Measurements from ENCODE around the gene UBXN10. TPM values are rescaled to one million over a fixed set of nuclear protein-coding genes. Genes with fewer than 3 reads are reported as not detected.

UBXN10 gene
- total RNA-seq, 4 donors from 2014 or later = 0.18 to 4.3 (median 0.19) TPM; not detected in 1

DNA sequence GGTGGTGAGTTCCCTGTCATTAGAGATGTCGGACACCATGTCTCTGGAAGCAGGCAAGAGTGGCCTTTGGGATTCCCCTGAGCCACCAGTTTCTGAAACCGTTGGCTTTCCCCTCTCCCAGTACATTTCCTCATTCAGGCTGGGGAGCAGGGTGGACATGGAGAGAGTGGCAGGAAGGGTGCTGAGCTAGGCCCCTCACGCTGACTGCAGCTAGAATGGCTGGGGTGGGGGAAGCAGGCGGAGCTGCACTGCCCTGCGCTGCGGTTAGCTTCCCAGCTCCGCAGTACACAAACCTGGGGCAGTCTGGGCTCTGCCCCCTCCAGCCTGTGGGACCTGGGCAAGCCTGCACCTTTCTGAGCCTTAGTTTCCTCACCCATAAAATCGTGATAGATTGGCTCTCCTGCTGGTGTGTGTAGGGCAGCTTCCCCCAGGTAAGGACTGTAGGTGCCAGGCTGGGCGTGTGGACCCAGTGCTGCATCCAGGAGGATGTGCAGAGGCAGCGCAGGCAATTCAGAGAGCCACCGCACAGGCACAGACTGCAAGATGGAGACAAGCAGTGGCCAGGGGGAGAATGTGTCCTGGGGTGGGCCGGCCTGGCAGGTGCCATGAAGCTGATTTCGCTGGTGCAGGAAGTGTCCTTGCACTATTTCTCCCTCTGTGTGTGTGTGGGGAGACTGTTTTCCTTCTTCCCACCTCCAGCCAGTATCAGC lies 43.7 kb upstream of the UBXN10 start:
- Histone ChIP-seq H3K27me3 (no peaks in the 10 kb centered on the region), H3K9me3 (no peaks in the 10 kb centered on the region), H3K36me3 (no peaks in the 10 kb centered on the region), H3K4me1 (no peaks in the 10 kb centered on the region), H3K27ac (no peak overlapping the region), H3K4me3 (no peak overlapping the region)
- no peak for TF ChIP-seq POLR2A (IDR thresholded peaks at IDR 0.05)
- TF ChIP-seq, protein P1, sequence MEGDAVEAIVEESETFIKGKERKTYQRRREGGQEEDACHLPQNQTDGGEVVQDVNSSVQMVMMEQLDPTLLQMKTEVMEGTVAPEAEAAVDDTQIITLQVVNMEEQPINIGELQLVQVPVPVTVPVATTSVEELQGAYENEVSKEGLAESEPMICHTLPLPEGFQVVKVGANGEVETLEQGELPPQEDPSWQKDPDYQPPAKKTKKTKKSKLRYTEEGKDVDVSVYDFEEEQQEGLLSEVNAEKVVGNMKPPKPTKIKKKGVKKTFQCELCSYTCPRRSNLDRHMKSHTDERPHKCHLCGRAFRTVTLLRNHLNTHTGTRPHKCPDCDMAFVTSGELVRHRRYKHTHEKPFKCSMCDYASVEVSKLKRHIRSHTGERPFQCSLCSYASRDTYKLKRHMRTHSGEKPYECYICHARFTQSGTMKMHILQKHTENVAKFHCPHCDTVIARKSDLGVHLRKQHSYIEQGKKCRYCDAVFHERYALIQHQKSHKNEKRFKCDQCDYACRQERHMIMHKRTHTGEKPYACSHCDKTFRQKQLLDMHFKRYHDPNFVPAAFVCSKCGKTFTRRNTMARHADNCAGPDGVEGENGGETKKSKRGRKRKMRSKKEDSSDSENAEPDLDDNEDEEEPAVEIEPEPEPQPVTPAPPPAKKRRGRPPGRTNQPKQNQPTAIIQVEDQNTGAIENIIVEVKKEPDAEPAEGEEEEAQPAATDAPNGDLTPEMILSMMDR (IDR thresholded peaks at IDR 0.05 in 4 of 5, conservative IDR thresholded peaks at IDR 0.05 in 1 of 5) = no peak
- intact Hi-C loops (cut with DNase I; ENCODE audit: low total_unique reads) = no loop called here
- DNase-seq = no peak
- ATAC-seq = no peak
- in situ Hi-C loops (cut with MboI; ENCODE audit: low sequenced_read_pairs in 4 of 4) = no loop called here

DNA sequence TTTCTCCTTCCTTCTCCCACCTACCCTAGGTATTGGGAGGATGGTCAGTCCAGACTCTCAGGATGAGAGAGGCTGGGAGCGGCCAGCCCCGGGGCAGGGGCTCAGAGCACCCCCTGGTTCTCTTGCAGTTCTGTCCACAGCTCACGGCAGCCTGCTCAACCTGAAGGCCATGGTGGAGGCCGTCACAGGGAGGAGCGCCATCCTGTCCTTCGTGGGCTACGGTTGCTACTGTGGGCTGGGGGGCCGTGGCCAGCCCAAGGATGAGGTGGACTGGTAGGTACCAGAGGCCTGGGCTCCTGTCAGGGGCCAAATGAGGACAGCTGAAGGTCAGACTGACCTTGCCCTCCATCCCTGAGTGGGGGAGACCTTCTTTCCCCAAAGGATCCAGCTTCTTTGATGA lies 42.6 kb upstream of the UBXN10 start:
- H3K27ac ChIP-seq = no peak overlapping the region
- in situ Hi-C loops (cut with MboI; ENCODE audit: low sequenced_read_pairs in 4 of 4) = no loop called here
- H3K4me3 ChIP-seq = no peak overlapping the region
- no peaks in the 10 kb centered on the region for H3K27me3 ChIP-seq
- H3K9me3 ChIP-seq = no peaks in the 10 kb centered on the region
- ATAC-seq (no peak), DNase-seq (no peak)
- no peaks in the 10 kb centered on the region for H3K4me1 ChIP-seq
- intact Hi-C loops (cut with DNase I; ENCODE audit: low total_unique reads) = no loop called here
- no peaks in the 10 kb centered on the region for H3K36me3 ChIP-seq
- no peak for TF ChIP-seq POLR2A (IDR thresholded peaks at IDR 0.05)
- TF ChIP-seq, protein P1 (IDR thresholded peaks at IDR 0.05 in 4 of 5, conservative IDR thresholded peaks at IDR 0.05 in 1 of 5) = no peak

DNA sequence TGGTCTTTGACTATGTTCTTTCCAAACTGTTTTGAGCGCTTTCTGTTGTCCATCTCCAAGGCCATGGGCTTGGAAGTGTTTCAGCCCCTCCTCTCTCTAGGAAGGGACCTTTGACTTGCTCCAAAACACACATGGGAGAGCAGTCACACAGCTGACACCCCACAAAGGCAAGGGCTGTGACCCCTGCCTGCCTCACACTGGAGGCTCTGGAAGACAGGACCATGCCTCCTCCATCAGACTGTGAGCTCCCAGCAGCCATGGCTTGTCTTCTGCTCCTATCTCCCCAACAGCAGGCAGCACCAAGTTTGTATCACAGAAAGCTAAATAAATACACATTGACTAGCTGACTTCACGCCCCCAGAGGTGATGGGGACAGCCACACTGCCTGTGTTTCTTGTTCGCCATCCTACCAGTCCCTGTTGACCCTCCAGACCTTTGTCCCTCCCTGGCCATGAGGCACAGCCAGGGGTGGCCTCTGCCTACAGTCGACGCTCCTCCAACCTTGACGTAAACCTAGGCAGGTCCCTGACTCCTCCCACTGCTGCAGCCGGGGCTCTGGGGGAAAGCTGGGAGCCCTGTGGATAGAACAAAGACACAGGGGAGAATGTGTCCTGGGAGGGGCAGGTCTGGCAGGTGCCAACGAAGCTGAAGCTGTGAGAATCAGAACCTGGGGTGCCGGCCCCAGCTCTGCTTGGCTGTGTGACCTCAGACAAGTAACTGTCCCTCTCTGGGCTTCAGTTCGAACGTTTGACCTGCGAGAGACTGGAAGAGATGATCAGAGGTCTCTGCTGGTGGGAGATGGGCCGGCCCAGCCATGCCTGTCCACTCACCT lies 41.9 kb upstream of the UBXN10 start:
- Histone ChIP-seq H3K27ac (no peak overlapping the region), H3K4me1 (no peaks in the 10 kb centered on the region), H3K36me3 (no peaks in the 10 kb centered on the region), H3K4me3 (no peak overlapping the region), H3K27me3 (no peaks in the 10 kb centered on the region), H3K9me3 (no peaks in the 10 kb centered on the region)
- in situ Hi-C loops (cut with MboI; ENCODE audit: low sequenced_read_pairs in 4 of 4) = no loop called here
- ATAC-seq = no peak
- no peak for TF ChIP-seq POLR2A (IDR thresholded peaks at IDR 0.05)
- TF ChIP-seq, protein P1 (IDR thresholded peaks at IDR 0.05 in 4 of 5, conservative IDR thresholded peaks at IDR 0.05 in 1 of 5) = no peak
- intact Hi-C loops (cut with DNase I; ENCODE audit: low total_unique reads) = no loop called here
- no peak for DNase-seq

DNA sequence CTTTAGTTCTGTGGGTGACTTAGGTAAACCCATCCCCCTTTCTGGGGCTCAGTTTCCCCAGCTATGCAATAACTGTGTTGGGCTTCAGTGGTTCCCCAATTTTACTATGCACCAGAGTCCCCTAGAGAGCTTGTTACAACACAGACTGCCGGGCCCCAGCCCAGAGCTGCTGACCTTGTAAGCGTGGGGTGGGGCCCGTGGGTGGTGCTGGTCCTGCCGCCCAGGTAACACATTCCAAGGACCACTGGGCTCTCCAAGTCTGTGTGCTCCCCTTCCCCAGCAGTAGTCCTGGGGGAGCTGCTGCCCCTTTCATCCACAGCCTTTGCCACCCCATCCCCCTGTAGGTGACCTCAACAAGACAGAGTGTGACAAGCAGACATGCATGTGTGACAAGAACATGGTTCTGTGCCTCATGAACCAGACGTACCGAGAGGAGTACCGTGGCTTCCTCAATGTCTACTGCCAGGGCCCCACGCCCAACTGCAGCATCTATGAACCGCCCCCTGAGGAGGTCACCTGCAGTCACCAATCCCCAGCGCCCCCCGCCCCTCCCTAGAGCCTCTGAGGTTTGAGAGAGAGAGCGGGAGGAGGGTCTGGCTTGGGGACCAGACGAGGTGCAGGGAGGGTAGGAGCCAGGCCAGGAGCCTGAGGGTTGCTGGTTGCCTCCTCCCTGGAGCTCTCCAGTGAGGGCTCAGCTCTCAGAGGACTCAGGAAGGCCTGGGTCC lies 37.9 kb upstream of the UBXN10 start:
- TF ChIP-seq POLR2A (IDR thresholded peaks at IDR 0.05) = no peak
- TF ChIP-seq, protein P1 (IDR thresholded peaks at IDR 0.05 in 4 of 5, conservative IDR thresholded peaks at IDR 0.05 in 1 of 5) = no peak
- DNase-seq = no peak

More for the DNA sequence above, 37.9 kb upstream of the UBXN10 start:
- Histone ChIP-seq H3K4me3 (no peak overlapping the region), H3K27ac (no peak overlapping the region), H3K4me1 (peaks cover 0 to 3% of the 10 kb centered on the region in 2 donors), H3K36me3 (no peaks in the 10 kb centered on the region), H3K27me3 (no peaks in the 10 kb centered on the region), H3K9me3 (no peaks in the 10 kb centered on the region)
- in situ Hi-C loops (cut with MboI; ENCODE audit: low sequenced_read_pairs in 4 of 4) (loop anchor here in 1 of 4 donors (5.0 kb wide), 1 partner anchor 231 kb away; no protein-coding TSS in a partner anchor), intact Hi-C loops (cut with DNase I; ENCODE audit: low total_unique reads) (no loop called here)
- ATAC-seq = no peak
